ENCODE data around the gene DOCK7. TPM values are rescaled to one million over a fixed set of nuclear protein-coding genes. Genes with fewer than 3 reads are reported as not detected.

The DOCK7 gene
- total RNA-seq, 4 donors from 2014 or later = 34.1 to 47.7 (median 42.1) TPM

- TF ChIP-seq CTCF (IDR thresholded peaks at IDR 0.05) (no peak), POLR2A (IDR thresholded peaks at IDR 0.05) (no peak)
These were observed 16.2 kb downstream of the DOCK7 start for GRCh38 chr1:62672029-62672428.

GRCh38 chr1:62654744-62655143 lies 33.4 kb downstream of the DOCK7 start:
- Histone ChIP-seq H3K27ac (no peak overlapping the region), H3K36me3 (no peaks in the 10 kb centered on the region), H3K9me3 (no peaks in the 10 kb centered on the region), H3K4me1 (no peaks in the 10 kb centered on the region), H3K4me3 (replicated peaks in 1 of 3) (no peak overlapping the region), H3K27me3 (no peaks in the 10 kb centered on the region)
- TF ChIP-seq POLR2A (IDR thresholded peaks at IDR 0.05) (no peak), CTCF (IDR thresholded peaks at IDR 0.05) (no peak)
- intact Hi-C loops (cut with DNase I) = no loop called here
- WGBS, 2 donors = 78 to 89% methylated on average over 1 of the region's 1 CpG
- DNase-seq = no peak

More at GRCh38 chr1:62672029-62672428, 16.2 kb downstream of the DOCK7 start:
- Histone ChIP-seq H3K27me3 (no peaks in the 10 kb centered on the region), H3K9me3 (no peaks in the 10 kb centered on the region), H3K27ac (no peak overlapping the region), H3K36me3 (no peaks in the 10 kb centered on the region), H3K4me3 (replicated peaks in 1 of 3) (no peak overlapping the region), H3K4me1 (peaks cover 0 to 3% of the 10 kb centered on the region in 2 donors)
- 88 to 93% methylated on average over 1 of the region's 1 CpG for WGBS, 2 donors
- no peak for DNase-seq
- intact Hi-C loops (cut with DNase I) = no loop called here

GRCh38 chr1:62652387-62652786 lies 35.8 kb downstream of the DOCK7 start:
- TF ChIP-seq POLR2A (IDR thresholded peaks at IDR 0.05) (no peak), CTCF (IDR thresholded peaks at IDR 0.05) (no peak)
- Histone ChIP-seq H3K4me3 (replicated peaks in 1 of 3) (no peak overlapping the region), H3K36me3 (no peaks in the 10 kb centered on the region), H3K9me3 (no peaks in the 10 kb centered on the region), H3K27ac (no peak overlapping the region), H3K4me1 (no peaks in the 10 kb centered on the region), H3K27me3 (no peaks in the 10 kb centered on the region)
- DNase-seq = no peak
- intact Hi-C loops (cut with DNase I) = no loop called here

GRCh38 chr1:62643283-62643682 lies 44.9 kb downstream of the DOCK7 start:
- Histone ChIP-seq H3K27me3 (no peaks in the 10 kb centered on the region), H3K9me3 (no peaks in the 10 kb centered on the region), H3K4me3 (replicated peaks in 1 of 3) (no peak overlapping the region), H3K4me1 (no peaks in the 10 kb centered on the region), H3K36me3 (peaks cover 0 to 8% of the 10 kb centered on the region in 2 donors), H3K27ac (no peak overlapping the region)
- intact Hi-C loops (cut with DNase I) = no loop called here
- no peak for TF ChIP-seq POLR2A (IDR thresholded peaks at IDR 0.05)
- no peak for TF ChIP-seq CTCF (IDR thresholded peaks at IDR 0.05)
- 98 to 100% methylated on average over 1 of the region's 1 CpG for WGBS, 2 donors
- no peak for DNase-seq

- TF ChIP-seq CTCF (IDR thresholded peaks at IDR 0.05) = no peak
- no peak for TF ChIP-seq POLR2A (IDR thresholded peaks at IDR 0.05)
- Histone ChIP-seq H3K9me3 (no peaks in the 10 kb centered on the region), H3K27ac (no peak overlapping the region), H3K27me3 (no peaks in the 10 kb centered on the region), H3K4me1 (no peaks in the 10 kb centered on the region), H3K36me3 (peaks cover 11 to 14% of the 10 kb centered on the region in 2 donors), H3K4me3 (replicated peaks in 1 of 3) (no peak overlapping the region)
- 93 to 95% methylated on average over 6 of the region's 6 CpGs for WGBS, 2 donors
- intact Hi-C loops (cut with DNase I) = no loop called here
- DNase-seq = no peak
These were observed 50.6 kb downstream of the DOCK7 start for GRCh38 chr1:62637392-62638105.
